Liver (tissue), 9 donors: ENCODE measurements around the gene ZDHHC11. TPM values are rescaled to one million over a fixed set of nuclear protein-coding genes. Genes with fewer than 3 reads are reported as not detected.
"Not testable (repeated sequence)": the region's sequence is repeated elsewhere in the genome, so short reads cannot be mapped to it uniquely, and the experiment has no call there.

Source experiments
- DNase-seq: peaks from one replicate; pipeline ENCODE4 v3.0.0-alpha.2; 2017; ENCODE audit warnings: low spot score
- H3K27ac ChIP-seq, 2 donors: one replicate each; pipeline ENCODE4 v1.7.0; 2013; ENCODE audit warnings: inconsistent platforms in 2 of 2, low read length in 2 of 2, control low read depth in 1 of 2, low read depth in 1 of 2, mild to moderate bottlenecking in 1 of 2
- H3K27me3 ChIP-seq, 4 donors: one replicate each; pipeline versions ENCODE4 v1.6.1 to v1.7.0; 2013; ENCODE audit warnings: low read length in 3 of 4, inconsistent platforms in 1 of 4, mild to moderate bottlenecking in 1 of 4, moderate library complexity in 1 of 4; ENCODE audit not compliant: control insufficient read depth in 4 of 4, insufficient read depth in 4 of 4
- H3K36me3 ChIP-seq, 4 donors: one replicate each; pipeline versions ENCODE4 v1.6.1 to v1.7.0; 2013; ENCODE audit warnings: low read length in 3 of 4, mild to moderate bottlenecking in 3 of 4, low read depth in 1 of 4, moderate library complexity in 1 of 4; ENCODE audit not compliant: control insufficient read depth in 4 of 4, insufficient read depth in 3 of 4
- H3K4me1 ChIP-seq, 4 donors: one replicate each; pipeline versions ENCODE4 v1.6.1 to v1.7.0; 2013; ENCODE audit warnings: low read length in 3 of 4, mild to moderate bottlenecking in 3 of 4, moderate library complexity in 1 of 4; ENCODE audit not compliant: control insufficient read depth in 4 of 4, insufficient read depth in 4 of 4
- H3K4me3 ChIP-seq, 3 donors: one replicate each; pipeline versions ENCODE4 v1.6.1 to v1.7.0; 2013; ENCODE audit warnings: low read length in 3 of 3, control low read depth in 1 of 3, low read depth in 1 of 3, mild to moderate bottlenecking in 1 of 3
- H3K9ac ChIP-seq, 2 donors: one replicate each; pipeline ENCODE4 v1.7.0; 2013; ENCODE audit warnings: low read length in 2 of 2, mild to moderate bottlenecking in 2 of 2, moderate library complexity in 2 of 2, control low read depth in 1 of 2, low read depth in 1 of 2
- H3K9me3 ChIP-seq, 4 donors: one replicate each; pipeline versions ENCODE4 v1.6.1 to v1.7.0; 2013; ENCODE audit warnings: low read length in 3 of 4; ENCODE audit not compliant: control insufficient read depth in 4 of 4
- EGR1 ChIP-seq, 2 donors: IDR thresholded peaks; 2 replicates each; pipeline ENCODE4 v1.6.1; 2016 to 2018; ENCODE audit warnings: antibody characterized with exemption in 2 of 2, low read depth in 2 of 2
- FOXA1 ChIP-seq: IDR thresholded peaks from 2 replicates; pipeline ENCODE4 v1.6.1; 2016; ENCODE audit warnings: antibody characterized with exemption
- FOXA2 ChIP-seq: IDR thresholded peaks from 2 replicates; pipeline ENCODE4 v1.6.1; 2016; ENCODE audit warnings: antibody characterized with exemption
- GABPA ChIP-seq, 2 donors: IDR thresholded peaks in 1 of 2; conservative IDR thresholded peaks in 1 of 2; 2 replicates each; pipeline ENCODE4 v1.6.1; 2016; ENCODE audit warnings: antibody characterized with exemption in 2 of 2, mild to moderate bottlenecking in 1 of 2, moderate library complexity in 1 of 2
- HNF4A ChIP-seq, 2 donors: conservative IDR thresholded peaks; 2 replicates each; pipeline ENCODE4 v1.6.1; 2016; ENCODE audit warnings: antibody characterized with exemption in 2 of 2, mild to moderate bottlenecking in 2 of 2
- HNF4G ChIP-seq: IDR thresholded peaks from 2 replicates; pipeline ENCODE4 v1.6.1; 2016; ENCODE audit warnings: antibody characterized with exemption
- JUND ChIP-seq, 2 donors: IDR thresholded peaks; 2 replicates each; pipeline ENCODE4 v1.6.1; 2016; ENCODE audit warnings: antibody characterized with exemption in 2 of 2
- NR2F2 ChIP-seq: IDR thresholded peaks from 2 replicates; pipeline ENCODE4 v1.6.1; 2016; ENCODE audit warnings: antibody characterized with exemption
- RAD21 ChIP-seq, 2 donors: IDR thresholded peaks; 2 replicates each; pipeline ENCODE4 v1.6.1; 2016; ENCODE audit warnings: antibody characterized with exemption in 2 of 2, mild to moderate bottlenecking in 2 of 2
- RXRA ChIP-seq, 2 donors: IDR thresholded peaks; 2 replicates each; pipeline ENCODE4 v1.6.1; 2017 to 2018; ENCODE audit warnings: antibody characterized with exemption in 2 of 2, mild to moderate bottlenecking in 1 of 2
- SP1 ChIP-seq: IDR thresholded peaks from 2 replicates; pipeline ENCODE4 v1.6.1; 2018; ENCODE audit warnings: antibody characterized with exemption, mild to moderate bottlenecking
- TAF1 ChIP-seq: conservative IDR thresholded peaks from 2 replicates; pipeline ENCODE4 v1.6.1; 2016; ENCODE audit warnings: antibody characterized with exemption, mild to moderate bottlenecking
- YY1 ChIP-seq: IDR thresholded peaks from 2 replicates; pipeline ENCODE4 v1.6.1; 2016; ENCODE audit warnings: antibody characterized with exemption, mild to moderate bottlenecking
- ZBTB33 ChIP-seq: IDR thresholded peaks from 2 replicates; pipeline ENCODE4 v1.6.1; 2016; ENCODE audit warnings: antibody characterized with exemption
- WGBS: extraction: QIAGEN DNeasy Blood & Tissue Kit; methylation state at CpG from one replicate; pipeline ENCODE4 v1.1.7; 2013; 5-methylcytosine and 5-hydroxymethylcytosine counted together
- polyA plus RNA-seq, 2 donors: library from polyadenylated mRNA; stranded (reverse) in 1 of 2; unstranded in 1 of 2; fragments of 200-250 nt in 1 of 2; fragments of >200 nt in 1 of 2; fragmentation: Nextera tagmentation in 1 of 2; extraction: Ambion mirVana in 1 of 2; gene quantifications; one replicate each; pipeline versions ENCODE4 v1.2.1 to v1.2.3, GENCODE V29; 2013 to 2015
- total RNA-seq, 2 donors: library from RNA; depleted of rRNA; stranded (reverse); fragments of >200 nt; gene quantifications; one replicate each; pipeline ENCODE4 v1.2.3, GENCODE V29; 2014
- TF ChIP-seq, protein P1 (sequence below): IDR thresholded peaks from 2 replicates; pipeline ENCODE4 v1.6.1; 2016; ENCODE audit warnings: antibody characterized with exemption, mild to moderate bottlenecking
- TF ChIP-seq, protein P2 (sequence below): IDR thresholded peaks from 2 replicates; pipeline ENCODE4 v1.6.1; 2016; ENCODE audit warnings: antibody characterized with exemption
- donor health status: healthy.
- donor health status: healthy.
- donor health status: healthy.
- donor health status: healthy.
- donor health status: healthy.

ZDHHC11 gene
- total and polyA plus RNA-seq, 4 donors: 0.93 to 3.2 (median 1.3) TPM

DNA sequence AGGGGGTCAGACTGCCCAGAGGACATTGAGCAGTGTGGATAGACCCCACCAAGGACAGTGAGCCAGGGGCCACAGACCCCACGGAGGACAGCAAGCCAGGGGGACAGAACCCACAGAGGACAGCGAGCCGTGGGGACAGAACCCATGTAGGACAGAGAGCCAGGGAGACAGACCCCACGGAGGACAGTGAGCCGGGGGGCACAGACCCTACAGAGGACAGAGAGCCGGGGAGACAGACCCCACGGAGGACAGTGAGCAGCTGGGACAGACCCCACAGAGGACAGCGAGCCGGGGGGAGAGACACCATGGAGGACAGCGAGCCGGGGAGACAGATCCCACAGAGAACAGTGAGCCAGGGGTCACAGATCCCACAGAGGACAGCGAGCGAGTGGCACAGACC lies 3.4 kb upstream of the ZDHHC11 start:
- DNase-seq: no peak
- TF ChIP-seq, protein P1, sequence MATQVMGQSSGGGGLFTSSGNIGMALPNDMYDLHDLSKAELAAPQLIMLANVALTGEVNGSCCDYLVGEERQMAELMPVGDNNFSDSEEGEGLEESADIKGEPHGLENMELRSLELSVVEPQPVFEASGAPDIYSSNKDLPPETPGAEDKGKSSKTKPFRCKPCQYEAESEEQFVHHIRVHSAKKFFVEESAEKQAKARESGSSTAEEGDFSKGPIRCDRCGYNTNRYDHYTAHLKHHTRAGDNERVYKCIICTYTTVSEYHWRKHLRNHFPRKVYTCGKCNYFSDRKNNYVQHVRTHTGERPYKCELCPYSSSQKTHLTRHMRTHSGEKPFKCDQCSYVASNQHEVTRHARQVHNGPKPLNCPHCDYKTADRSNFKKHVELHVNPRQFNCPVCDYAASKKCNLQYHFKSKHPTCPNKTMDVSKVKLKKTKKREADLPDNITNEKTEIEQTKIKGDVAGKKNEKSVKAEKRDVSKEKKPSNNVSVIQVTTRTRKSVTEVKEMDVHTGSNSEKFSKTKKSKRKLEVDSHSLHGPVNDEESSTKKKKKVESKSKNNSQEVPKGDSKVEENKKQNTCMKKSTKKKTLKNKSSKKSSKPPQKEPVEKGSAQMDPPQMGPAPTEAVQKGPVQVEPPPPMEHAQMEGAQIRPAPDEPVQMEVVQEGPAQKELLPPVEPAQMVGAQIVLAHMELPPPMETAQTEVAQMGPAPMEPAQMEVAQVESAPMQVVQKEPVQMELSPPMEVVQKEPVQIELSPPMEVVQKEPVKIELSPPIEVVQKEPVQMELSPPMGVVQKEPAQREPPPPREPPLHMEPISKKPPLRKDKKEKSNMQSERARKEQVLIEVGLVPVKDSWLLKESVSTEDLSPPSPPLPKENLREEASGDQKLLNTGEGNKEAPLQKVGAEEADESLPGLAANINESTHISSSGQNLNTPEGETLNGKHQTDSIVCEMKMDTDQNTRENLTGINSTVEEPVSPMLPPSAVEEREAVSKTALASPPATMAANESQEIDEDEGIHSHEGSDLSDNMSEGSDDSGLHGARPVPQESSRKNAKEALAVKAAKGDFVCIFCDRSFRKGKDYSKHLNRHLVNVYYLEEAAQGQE: no peak
- TF ChIP-seq SP1 (no peak), ZBTB33 (no peak), RXRA (IDR thresholded peaks at IDR 0.05) (no peak), JUND (IDR thresholded peaks at IDR 0.05) (no peak), EGR1 (IDR thresholded peaks at IDR 0.05; ENCODE audit: low read depth in 2 of 2) (no peak), RAD21 (IDR thresholded peaks at IDR 0.05) (no peak), YY1 (no peak)

DNA sequence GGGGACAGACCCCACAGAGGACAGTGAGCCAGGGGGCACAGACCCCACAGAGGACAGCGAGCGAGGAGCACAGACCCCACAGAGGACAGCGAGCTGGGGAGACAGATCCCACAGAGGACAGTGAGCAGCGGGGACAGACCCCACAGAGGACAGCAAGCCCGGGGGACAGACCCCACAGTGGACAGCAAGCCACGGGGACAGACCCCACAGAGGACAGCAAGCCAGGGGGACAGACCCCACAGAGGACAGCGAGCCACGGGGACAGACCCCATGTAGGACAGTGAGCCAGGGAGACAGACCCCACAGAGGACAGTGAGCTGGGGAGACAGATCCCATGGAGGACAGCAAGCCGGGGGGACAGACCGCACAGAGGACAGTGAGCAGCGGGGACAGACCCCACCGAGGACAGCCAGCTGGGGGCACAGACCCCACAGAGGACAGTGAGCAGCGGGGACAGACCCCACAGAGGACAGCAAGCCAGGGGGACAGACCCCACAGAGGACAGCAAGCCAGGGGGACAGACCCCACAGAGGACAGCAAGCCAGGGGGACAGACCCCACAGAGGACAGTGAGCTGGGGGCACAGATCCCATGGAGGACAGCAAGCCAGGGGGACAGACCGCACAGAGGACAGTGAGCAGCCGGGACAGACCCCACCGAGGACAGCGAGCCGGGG lies 2.8 kb upstream of the ZDHHC11 start:
- H3K27me3 ChIP-seq, H3K36me3 ChIP-seq, H3K9me3 ChIP-seq, H3K4me3 ChIP-seq, H3K4me1 ChIP-seq, DNase-seq, H3K9ac ChIP-seq, H3K27ac ChIP-seq: not testable (repeated sequence)
- 89% methylated on average over 18 of the region's 18 CpGs for WGBS

More for the DNA sequence above, 3.4 kb upstream of the ZDHHC11 start:
- H3K27ac ChIP-seq: no peak overlapping the region
- H3K9me3 ChIP-seq: no peaks in the 10 kb centered on the region
- no peak overlapping the region for H3K4me3 ChIP-seq
- no peaks in the 10 kb centered on the region for H3K4me1 ChIP-seq
- H3K27me3 ChIP-seq: no peaks in the 10 kb centered on the region
- 79% methylated on average over 13 of the region's 13 CpGs for WGBS
- no peaks in the 10 kb centered on the region for H3K36me3 ChIP-seq
- no peak overlapping the region for H3K9ac ChIP-seq

DNA sequence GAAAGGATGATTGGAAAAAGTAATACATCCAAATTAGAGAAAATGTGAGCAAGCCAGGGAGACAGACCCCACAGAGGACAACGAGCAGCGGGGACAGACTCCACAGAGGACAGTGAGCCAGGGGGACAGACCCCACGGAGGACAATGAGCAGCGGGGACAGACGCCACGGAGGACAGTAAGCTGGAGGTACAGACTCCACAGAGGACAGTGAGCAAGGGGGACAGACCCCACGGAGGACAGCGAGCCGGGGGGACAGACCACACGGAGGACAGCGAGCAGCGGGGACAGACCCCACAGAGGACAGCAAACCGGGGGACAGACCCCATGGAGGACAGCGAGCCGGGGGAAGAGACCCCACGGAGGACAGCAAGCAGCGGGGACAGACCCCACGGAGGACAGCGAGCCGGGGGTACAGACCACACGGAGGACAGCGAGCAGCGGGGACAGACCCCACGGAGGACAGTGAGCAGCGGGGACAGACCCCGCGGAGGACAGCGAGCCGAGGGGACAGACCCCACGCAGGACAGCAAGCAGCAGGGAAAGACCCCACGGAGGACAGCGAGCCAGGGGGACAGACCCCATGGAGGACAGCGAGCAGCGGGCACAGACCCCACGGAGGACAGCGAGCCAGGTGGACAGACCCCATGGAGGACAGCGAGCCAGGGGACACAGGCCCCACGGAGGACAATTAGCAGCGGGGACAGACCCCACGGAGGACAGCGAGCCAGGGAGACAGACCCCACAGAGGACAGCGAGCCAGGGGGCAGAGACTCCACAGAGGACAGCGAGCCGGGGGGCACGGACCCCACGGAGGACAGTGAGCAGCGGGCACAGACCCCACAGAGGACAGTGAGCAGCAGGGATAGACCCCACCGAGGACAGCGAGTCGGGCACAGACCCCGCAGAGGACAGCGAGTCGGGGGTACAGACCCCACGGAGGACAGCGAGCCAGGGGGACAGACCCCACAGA lies 1.9 kb upstream of the ZDHHC11 start:
- WGBS: 92% methylated on average over 55 of the region's 55 CpGs
- Histone ChIP-seq H3K4me1 (no peaks in the 10 kb centered on the region), H3K9ac (no peak overlapping the region), H3K27ac (no peak overlapping the region), H3K4me3 (no peak overlapping the region), H3K36me3 (no peaks in the 10 kb centered on the region), H3K27me3 (no peaks in the 10 kb centered on the region), H3K9me3 (no peaks in the 10 kb centered on the region)
- no peak for DNase-seq
- TF ChIP-seq ZBTB33 (no peak), NR2F2 (no peak), GABPA (IDR thresholded peaks at IDR 0.05 in 1 of 2, conservative IDR thresholded peaks at IDR 0.05 in 1 of 2) (no peak), YY1 (no peak), JUND (IDR thresholded peaks at IDR 0.05) (no peak), RAD21 (IDR thresholded peaks at IDR 0.05) (no peak), HNF4A (conservative IDR thresholded peaks at IDR 0.05) (no peak), FOXA2 (no peak), HNF4G (no peak), TAF1 (no peak), EGR1 (IDR thresholded peaks at IDR 0.05; ENCODE audit: low read depth in 2 of 2) (no peak), FOXA1 (no peak)
- TF ChIP-seq, protein P2, sequence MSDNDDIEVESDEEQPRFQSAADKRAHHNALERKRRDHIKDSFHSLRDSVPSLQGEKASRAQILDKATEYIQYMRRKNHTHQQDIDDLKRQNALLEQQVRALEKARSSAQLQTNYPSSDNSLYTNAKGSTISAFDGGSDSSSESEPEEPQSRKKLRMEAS: no peak
